Stimulated activated CD4-positive, alpha-beta T cell treated with anti-CD3 and anti-CD28 coated beads, Interleukin-2, amount 100 ng/mL, for 4 hours (primary cell): ENCODE measurements around the gene RIMBP2.

Experiments
- DNase-seq: peaks from one replicate; pipeline ENCODE4 v3.0.0-alpha.2; 2020; ENCODE audit warnings: low read depth

The RIMBP2 gene

DNA sequence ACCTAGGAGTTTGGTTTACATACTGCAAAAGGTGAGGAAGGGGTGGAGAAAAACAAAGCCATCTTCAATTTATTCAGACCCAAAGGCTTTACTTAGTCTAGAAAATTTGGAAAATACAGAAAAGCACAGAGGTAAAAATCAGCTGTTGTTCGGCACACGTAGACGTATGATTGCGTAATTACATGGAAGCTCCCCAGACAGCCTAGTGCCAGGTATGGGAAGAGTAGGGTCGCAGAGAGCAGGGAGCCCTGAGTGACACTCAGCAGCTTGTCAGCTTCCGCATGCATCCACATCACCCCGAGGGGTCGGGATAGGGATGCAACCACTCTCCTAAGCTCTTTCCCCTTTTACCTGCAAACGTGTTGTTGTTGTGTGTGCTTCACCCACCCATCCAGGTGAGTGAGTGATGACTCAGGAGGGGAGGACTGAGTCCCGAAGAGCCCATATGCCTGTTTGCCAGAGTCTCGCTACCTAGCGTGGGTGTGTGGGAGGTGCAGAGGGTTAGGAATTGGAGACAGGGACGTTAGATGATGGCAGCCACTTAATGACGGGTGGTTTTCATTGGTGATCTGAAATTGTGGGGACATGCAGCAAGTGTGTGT lies 358.3 kb downstream of the RIMBP2 start:
- DNase-seq: no peak

DNA sequence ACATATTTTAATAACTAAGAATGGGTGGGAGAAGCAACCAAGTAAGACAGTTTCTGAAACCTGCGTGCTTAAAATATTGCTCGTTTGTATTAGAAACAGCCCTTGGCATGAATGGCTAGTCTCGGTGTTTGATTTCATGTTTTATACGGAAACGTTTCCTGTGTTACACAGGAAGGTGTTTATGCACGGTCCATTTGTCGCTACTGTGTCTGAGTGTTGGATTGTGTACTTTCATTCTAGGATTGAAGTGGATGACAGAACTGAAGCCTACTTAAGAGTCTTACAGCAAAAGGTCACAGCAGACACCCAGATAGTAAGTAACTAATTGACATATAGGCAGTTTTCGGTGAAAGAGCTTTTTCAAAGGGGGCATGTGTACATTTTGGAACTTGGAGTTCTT lies 358.9 kb downstream of the RIMBP2 start:
- DNase-seq: no peak

DNA sequence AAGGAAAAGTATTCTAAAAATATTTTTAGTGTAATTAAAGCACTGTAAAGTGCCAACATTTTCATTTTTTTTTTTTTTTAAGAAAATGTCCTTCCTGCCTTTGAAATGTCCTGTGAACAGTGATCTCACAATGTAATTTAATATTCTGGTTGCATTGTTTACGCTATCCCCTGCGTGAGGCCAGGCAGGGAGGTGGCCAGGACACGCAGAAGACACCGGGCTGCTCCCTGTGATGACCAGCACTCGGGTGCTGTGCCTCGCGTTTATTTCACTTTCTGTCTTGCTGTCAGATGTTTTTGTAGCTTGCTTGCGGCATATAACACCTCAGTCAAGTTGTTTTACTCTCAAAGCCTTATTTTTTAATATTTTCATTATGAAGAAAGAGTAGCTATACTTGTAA lies 359.9 kb downstream of the RIMBP2 start:
- DNase-seq: no peak

DNA sequence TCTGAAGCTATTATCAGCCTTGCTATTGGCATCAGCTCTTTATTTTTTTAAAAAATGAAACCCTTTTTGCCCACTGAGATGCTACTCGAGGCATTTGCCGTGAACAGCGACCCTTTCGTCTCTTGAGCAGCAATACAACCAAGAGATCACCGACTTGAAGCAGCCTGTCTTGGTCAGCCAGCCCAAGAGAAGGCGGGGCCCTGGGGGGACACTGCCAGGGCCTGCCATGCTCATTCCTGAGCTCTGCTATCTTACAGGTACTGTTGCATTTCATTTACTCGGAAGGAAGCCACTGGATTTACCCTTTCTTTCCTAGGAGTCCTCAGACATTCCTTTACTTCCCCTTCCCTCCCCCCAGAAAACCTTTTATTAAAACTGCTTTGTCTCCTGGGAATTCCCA lies 361.7 kb downstream of the RIMBP2 start:
- DNase-seq: no peak

DNA sequence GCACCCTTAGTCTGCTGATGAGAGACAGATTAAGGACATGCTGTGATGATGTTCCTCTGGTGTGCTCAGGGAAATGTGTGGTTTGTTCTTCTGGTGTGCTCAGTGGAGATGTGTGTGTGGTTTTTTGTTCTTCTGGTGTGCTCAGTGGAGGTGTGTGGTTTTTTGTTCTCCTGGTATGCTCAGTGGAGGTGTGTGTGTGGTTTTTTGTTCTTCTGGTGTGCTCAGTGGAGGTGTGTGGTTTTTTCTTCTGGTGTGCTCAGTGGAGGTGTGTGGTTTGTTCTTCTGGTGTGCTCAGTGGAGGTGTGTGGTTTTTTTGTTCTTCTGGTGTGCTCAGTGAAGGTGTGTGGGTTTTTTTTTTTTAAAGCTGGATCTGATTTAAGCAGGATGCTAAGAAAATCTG lies 363.0 kb downstream of the RIMBP2 start:
- no peak for DNase-seq

DNA sequence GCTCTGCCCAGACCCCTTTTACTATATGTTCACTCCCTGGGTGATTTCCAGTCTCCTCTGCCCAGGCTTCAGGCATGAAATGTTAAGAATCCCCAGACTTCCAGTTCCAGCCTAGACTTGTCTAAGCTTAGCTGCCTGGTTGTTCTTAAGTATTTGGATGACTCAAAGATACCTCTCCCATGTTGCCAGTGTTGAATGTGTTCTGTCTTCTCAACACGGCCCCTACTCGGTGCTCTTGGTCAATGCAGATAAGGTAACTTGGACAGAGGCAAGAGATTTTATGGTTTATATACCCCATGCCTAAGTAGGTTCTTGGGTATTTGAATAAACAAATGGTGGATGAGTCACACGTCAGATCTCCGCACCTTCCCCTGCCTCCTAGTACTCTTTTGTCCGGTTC lies 364.8 kb downstream of the RIMBP2 start:
- DNase-seq: no peak

DNA sequence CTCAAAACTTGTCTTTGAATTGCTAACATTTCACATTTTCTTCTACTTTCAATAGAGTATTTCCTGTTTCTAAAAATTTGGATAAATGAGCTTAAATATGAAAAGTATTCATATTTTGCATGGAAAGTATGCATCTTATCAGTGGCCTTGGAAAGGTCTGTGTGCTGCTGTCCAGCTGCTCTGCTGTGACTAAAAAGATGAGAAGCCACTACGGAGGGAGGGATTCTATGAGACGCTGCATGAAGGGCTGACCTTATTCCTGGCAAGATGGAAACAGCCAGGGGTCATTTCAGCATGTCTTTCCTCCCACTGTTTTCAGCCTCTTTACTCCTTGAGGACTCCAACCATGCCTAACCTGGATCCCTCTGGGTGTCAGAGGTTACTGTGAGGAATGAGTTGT lies 365.4 kb downstream of the RIMBP2 start:
- DNase-seq: no peak

DNA sequence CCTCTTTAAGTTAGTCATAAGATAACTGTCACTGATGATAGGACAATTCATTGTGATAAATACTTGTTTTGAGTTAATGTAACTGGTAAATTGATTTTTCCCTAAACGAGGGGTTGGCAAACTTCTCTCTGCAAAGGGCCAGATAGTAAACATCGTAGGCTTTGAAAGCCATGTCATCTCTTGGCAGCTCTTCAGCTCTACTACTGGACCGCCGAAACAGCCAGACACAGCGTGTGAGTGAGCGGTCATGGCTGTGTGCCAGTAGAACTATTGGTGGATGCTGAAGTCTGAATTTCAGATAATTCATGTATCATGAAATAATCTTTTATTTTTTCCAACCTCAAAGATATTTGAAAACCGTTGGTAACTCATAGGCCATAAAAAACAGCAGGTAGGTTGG lies 368.5 kb downstream of the RIMBP2 start:
- DNase-seq: no peak
